Ureter (tissue), 1 donor: ENCODE data around the gene ERG28. TPM values are rescaled to one million over a fixed set of nuclear protein-coding genes. Genes with fewer than 3 reads are reported as not detected.

ENCODE experiments used
- DNase-seq: peaks from one replicate; pipeline ENCODE4 v3.0.0-alpha.2; 2020; ENCODE audit warnings: low spot score
- total RNA-seq: library from RNA; stranded (reverse); gene quantifications from one replicate; pipeline ENCODE4 v1.2.4, GENCODE V29; 2023
- donor health status: DM: yes; HTN: yes; CAD: no.

The ERG28 gene
- total RNA-seq, 1 donor from 2014 or later: 27.4 TPM

GRCh38 chr14:75658957-75659356 is 1.7 kb downstream of the ERG28 start:
- DNase-seq: no peak

- no peak for DNase-seq
These were observed 3.3 kb downstream of the ERG28 start for GRCh38 chr14:75657331-75657730.

GRCh38 chr14:75655235-75655634 is 5.4 kb downstream of the ERG28 start:
- DNase-seq: no peak

- peak; percentile 87 for DNase-seq
These were observed 6.4 kb downstream of the ERG28 start for GRCh38 chr14:75654127-75654732.

GRCh38 chr14:75653563-75653962 is 7.1 kb downstream of the ERG28 start:
- no peak for DNase-seq

- peak; percentile 19 for DNase-seq
These were observed 10.2 kb downstream of the ERG28 start for GRCh38 chr14:75650253-75651058.

- no peak for DNase-seq
These were observed 10.9 kb downstream of the ERG28 start for GRCh38 chr14:75649773-75650172.

GRCh38 chr14:75649337-75649736 is 11.3 kb downstream of the ERG28 start:
- DNase-seq: no peak

GRCh38 chr14:75648066-75648838 is 12.4 kb downstream of the ERG28 start:
- peak; percentile 63 for DNase-seq

GRCh38 chr14:75647640-75648039 is 13.0 kb downstream of the ERG28 start:
- DNase-seq: peak; percentile 42

- peak; percentile 29 for DNase-seq
These were observed 13.9 kb downstream of the ERG28 start for GRCh38 chr14:75646762-75647161.

- no peak for DNase-seq
These were observed 15.6 kb downstream of the ERG28 start for GRCh38 chr14:75645056-75645455.

- no peak for DNase-seq
These were observed 16.7 kb downstream of the ERG28 start for GRCh38 chr14:75643985-75644384.

GRCh38 chr14:75640876-75641275 is 19.8 kb downstream of the ERG28 start:
- no peak for DNase-seq

GRCh38 chr14:75636100-75636692 is 24.5 kb downstream of the ERG28 start:
- DNase-seq: no peak

GRCh38 chr14:75634848-75635247 is 25.8 kb downstream of the ERG28 start:
- DNase-seq: no peak

- DNase-seq: no peak
These were observed 29.2 kb downstream of the ERG28 start for GRCh38 chr14:75631453-75631831.

GRCh38 chr14:75630695-75631452 is 29.8 kb downstream of the ERG28 start:
- no peak for DNase-seq

- DNase-seq: no peak
These were observed 31.9 kb downstream of the ERG28 start for GRCh38 chr14:75628816-75629215.

GRCh38 chr14:75627406-75627805 is 33.3 kb downstream of the ERG28 start:
- DNase-seq: no peak

GRCh38 chr14:75626863-75627262 is 33.8 kb downstream of the ERG28 start:
- no peak for DNase-seq

GRCh38 chr14:75626396-75626795 is 34.3 kb downstream of the ERG28 start:
- no peak for DNase-seq
